ENCODE results near the gene OSR1. TPM values are rescaled to one million over a fixed set of nuclear protein-coding genes. Genes with fewer than 3 reads are reported as not detected.

The OSR1 gene
- total and polyA plus RNA-seq, 10 donors: 0.04 to 1.4 (median 0.23) TPM; not detected in 5

DNA sequence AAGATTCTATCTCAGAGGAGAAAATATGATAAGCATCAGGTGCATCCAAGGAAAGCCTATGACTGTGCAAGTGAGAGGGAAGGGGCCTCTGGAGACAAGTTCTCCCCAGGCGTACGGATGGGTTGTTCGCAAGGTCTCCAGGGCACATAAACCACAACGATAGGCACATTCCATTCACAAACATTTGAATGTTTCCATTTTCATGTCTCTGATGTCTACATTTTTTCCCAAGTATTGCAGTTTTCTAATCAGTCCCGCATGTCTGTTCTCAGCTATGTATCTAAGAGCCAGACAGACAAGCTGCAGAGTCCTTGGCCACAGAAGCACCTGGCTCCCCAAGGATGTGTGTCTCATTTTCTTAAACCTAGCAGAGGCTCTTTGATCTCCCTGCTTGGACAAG is 28.0 kb downstream of the OSR1 start:
- no peaks in the 10 kb centered on the region for H3K27me3 ChIP-seq (replicated peaks in 1 of 7)
- no peaks in the 10 kb centered on the region for H3K4me1 ChIP-seq
- intact Hi-C loops (cut with DNase I; ENCODE audit: low total_unique reads): no loop called here
- no peak overlapping the region for H3K4me3 ChIP-seq
- H3K9me3 ChIP-seq: no peaks in the 10 kb centered on the region
- H3K36me3 ChIP-seq: no peaks in the 10 kb centered on the region
- no peak overlapping the region for H3K27ac ChIP-seq
- DNase-seq: no peak
- TF ChIP-seq, protein P1, sequence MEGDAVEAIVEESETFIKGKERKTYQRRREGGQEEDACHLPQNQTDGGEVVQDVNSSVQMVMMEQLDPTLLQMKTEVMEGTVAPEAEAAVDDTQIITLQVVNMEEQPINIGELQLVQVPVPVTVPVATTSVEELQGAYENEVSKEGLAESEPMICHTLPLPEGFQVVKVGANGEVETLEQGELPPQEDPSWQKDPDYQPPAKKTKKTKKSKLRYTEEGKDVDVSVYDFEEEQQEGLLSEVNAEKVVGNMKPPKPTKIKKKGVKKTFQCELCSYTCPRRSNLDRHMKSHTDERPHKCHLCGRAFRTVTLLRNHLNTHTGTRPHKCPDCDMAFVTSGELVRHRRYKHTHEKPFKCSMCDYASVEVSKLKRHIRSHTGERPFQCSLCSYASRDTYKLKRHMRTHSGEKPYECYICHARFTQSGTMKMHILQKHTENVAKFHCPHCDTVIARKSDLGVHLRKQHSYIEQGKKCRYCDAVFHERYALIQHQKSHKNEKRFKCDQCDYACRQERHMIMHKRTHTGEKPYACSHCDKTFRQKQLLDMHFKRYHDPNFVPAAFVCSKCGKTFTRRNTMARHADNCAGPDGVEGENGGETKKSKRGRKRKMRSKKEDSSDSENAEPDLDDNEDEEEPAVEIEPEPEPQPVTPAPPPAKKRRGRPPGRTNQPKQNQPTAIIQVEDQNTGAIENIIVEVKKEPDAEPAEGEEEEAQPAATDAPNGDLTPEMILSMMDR (IDR thresholded peaks at IDR 0.05 in 8 of 11, conservative IDR thresholded peaks at IDR 0.05 in 3 of 11): no peak
- TF ChIP-seq POLR2A (IDR thresholded peaks at IDR 0.05): no peak
- TF ChIP-seq POLR2AphosphoS5 (IDR thresholded peaks at IDR 0.05): no peak
- WGBS, 5 donors: 93 to 98% (median 96%) methylated on average over 5 of the region's 5 CpGs

DNA sequence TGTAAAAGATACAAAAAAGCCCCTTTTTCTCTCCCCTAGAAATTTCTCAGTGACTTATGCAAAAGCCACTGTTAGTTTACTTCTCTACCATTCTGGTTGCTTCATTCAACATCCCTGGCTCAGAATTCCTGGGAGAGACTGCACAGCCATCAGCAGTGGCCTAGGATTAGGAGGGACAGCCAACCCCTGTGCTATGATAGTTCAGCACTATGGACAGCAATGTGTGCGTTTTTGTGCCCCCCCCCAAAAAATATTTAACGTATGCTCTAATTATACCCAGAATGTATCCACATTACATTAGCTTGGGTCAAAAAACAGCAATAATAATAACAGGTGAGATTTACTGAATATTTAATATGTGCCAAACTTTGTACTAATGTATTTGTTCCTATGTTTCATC is 29.0 kb downstream of the OSR1 start:
- no peak overlapping the region for H3K27ac ChIP-seq
- H3K27me3 ChIP-seq (replicated peaks in 1 of 7): no peaks in the 10 kb centered on the region
- intact Hi-C loops (cut with DNase I; ENCODE audit: low total_unique reads): no loop called here

GRCh38 chr2:19327496-19327895 is 30.9 kb downstream of the OSR1 start:
- Histone ChIP-seq H3K27me3 (replicated peaks in 1 of 7) (no peaks in the 10 kb centered on the region), H3K4me3 (no peak overlapping the region), H3K4me1 (no peaks in the 10 kb centered on the region), H3K9me3 (no peaks in the 10 kb centered on the region), H3K36me3 (no peaks in the 10 kb centered on the region), H3K27ac (no peak overlapping the region)
- TF ChIP-seq, protein P1 (IDR thresholded peaks at IDR 0.05 in 8 of 11, conservative IDR thresholded peaks at IDR 0.05 in 3 of 11): no peak
- no peak for TF ChIP-seq POLR2A (IDR thresholded peaks at IDR 0.05)
- TF ChIP-seq POLR2AphosphoS5 (IDR thresholded peaks at IDR 0.05): no peak
- DNase-seq: no peak
- intact Hi-C loops (cut with DNase I; ENCODE audit: low total_unique reads): no loop called here

More for the DNA sequence above, 29.0 kb downstream of the OSR1 start:
- Histone ChIP-seq H3K4me1 (no peaks in the 10 kb centered on the region), H3K36me3 (no peaks in the 10 kb centered on the region), H3K9me3 (no peaks in the 10 kb centered on the region), H3K4me3 (no peak overlapping the region)
- DNase-seq: no peak
- TF ChIP-seq POLR2AphosphoS5 (IDR thresholded peaks at IDR 0.05) (no peak), POLR2A (IDR thresholded peaks at IDR 0.05) (no peak)
- TF ChIP-seq, protein P1 (IDR thresholded peaks at IDR 0.05 in 8 of 11, conservative IDR thresholded peaks at IDR 0.05 in 3 of 11): no peak
- 42 to 60% (median 58%) methylated on average over 2 of the region's 2 CpGs for WGBS, 5 donors

- intact Hi-C loops (cut with DNase I; ENCODE audit: low total_unique reads): no loop called here
Observed at GRCh38 chr2:19321946-19322345, 36.5 kb downstream of the OSR1 start.

More at GRCh38 chr2:19321946-19322345, 36.5 kb downstream of the OSR1 start:
- H3K9me3 ChIP-seq: peaks cover 0 to 6% (median 0%) of the 10 kb centered on the region in 8 donors
- H3K4me1 ChIP-seq: no peaks in the 10 kb centered on the region
- no peak overlapping the region for H3K27ac ChIP-seq
- H3K36me3 ChIP-seq: no peaks in the 10 kb centered on the region
- DNase-seq: no peak
- no peaks in the 10 kb centered on the region for H3K27me3 ChIP-seq (replicated peaks in 1 of 7)
- H3K4me3 ChIP-seq: no peak overlapping the region
- TF ChIP-seq POLR2A (IDR thresholded peaks at IDR 0.05) (no peak), POLR2AphosphoS5 (IDR thresholded peaks at IDR 0.05) (no peak)
- TF ChIP-seq, protein P1 (IDR thresholded peaks at IDR 0.05 in 8 of 11, conservative IDR thresholded peaks at IDR 0.05 in 3 of 11): no peak

Measured in spleen (tissue), 11 donors.